Endodermal cell (in vitro differentiated cells): Measurements from ENCODE around the gene MKLN1. TPM values are rescaled to one million over a fixed set of nuclear protein-coding genes. Genes with fewer than 3 reads are reported as not detected.

Experiments
- DNase-seq: peaks from one replicate; pipeline ENCODE4 v3.0.0-alpha.2; 2017
- H3K27ac ChIP-seq: 2 replicates; pipeline ENCODE4 v1.5.1; 2013; ENCODE audit warnings: mild to moderate bottlenecking, low read depth, low read length, moderate library complexity
- H3K27me3 ChIP-seq: 2 replicates; pipeline ENCODE4 v1.6.1; 2013; ENCODE audit warnings: mild to moderate bottlenecking, low read length, moderate library complexity; ENCODE audit not compliant: insufficient read depth, control insufficient read depth, poor library complexity, severe bottlenecking
- H3K36me3 ChIP-seq: 2 replicates; pipeline ENCODE4 v1.7.0; 2013; ENCODE audit warnings: mild to moderate bottlenecking, low read length, moderate library complexity; ENCODE audit not compliant: control insufficient read depth, insufficient read depth
- H3K4me1 ChIP-seq: one replicate; pipeline ENCODE4 v1.7.0; 2013; ENCODE audit warnings: low read length; ENCODE audit not compliant: control insufficient read depth, insufficient read depth
- H3K4me3 ChIP-seq: 2 replicates; pipeline ENCODE4 v1.5.1; 2013; ENCODE audit warnings: mild to moderate bottlenecking, low read length, moderate library complexity
- H3K9ac ChIP-seq: 2 replicates; pipeline ENCODE4 v1.6.1; 2013; ENCODE audit warnings: mild to moderate bottlenecking, low read length, moderate library complexity; ENCODE audit not compliant: poor library complexity, severe bottlenecking; ENCODE audit errors: extremely low read depth
- H3K9me3 ChIP-seq: 2 replicates; pipeline ENCODE4 v1.6.1; 2013; ENCODE audit warnings: mild to moderate bottlenecking, low read length, moderate library complexity; ENCODE audit not compliant: control insufficient read depth
- H3K27ac Mint-ChIP-seq: 2 replicates; pipeline ENCODE4 v1.8.0; 2020; ENCODE audit warnings: mixed read lengths
- H3K27me3 Mint-ChIP-seq: 2 replicates; pipeline ENCODE4 v1.8.0; 2021; ENCODE audit warnings: mild to moderate bottlenecking, mixed read lengths; ENCODE audit not compliant: insufficient read depth
- H3K36me3 Mint-ChIP-seq: 2 replicates; pipeline ENCODE4 v1.8.0; 2020; ENCODE audit warnings: low read depth, mixed read lengths
- H3K4me1 Mint-ChIP-seq: 2 replicates; pipeline ENCODE4 v1.8.0; 2020; ENCODE audit warnings: mixed read lengths
- H3K4me3 Mint-ChIP-seq: 2 replicates; pipeline ENCODE4 v1.8.0; 2020; ENCODE audit warnings: mild to moderate bottlenecking, moderate library complexity, mixed read lengths
- H3K9me3 Mint-ChIP-seq: 2 replicates; pipeline ENCODE4 v1.8.0; 2020; ENCODE audit warnings: mild to moderate bottlenecking, mixed read lengths
- CTCF ChIP-seq: fragments of 200-600 bp; sonication (generic); conservative IDR thresholded peaks from 2 replicates; pipeline ENCODE4 v1.5.0; 2021; ENCODE audit warnings: antibody characterized with exemption, mild to moderate bottlenecking
- WGBS, 2 experiments: methylation state at CpG; one replicate each; pipeline versions ENCODE4 v1.1.5 to v1.1.7; 2013; ENCODE audit warnings: missing lambda C conversion rate in 2 of 2, mixed read lengths in 1 of 2; ENCODE audit not compliant: insufficient coverage in 1 of 2, insufficient read length in 1 of 2; 5-methylcytosine and 5-hydroxymethylcytosine counted together
- total RNA-seq, 2 donors: library from RNA; stranded (reverse); fragmentation: NEBNext Ultra II Directional in 1 of 2; extraction: Animal tissue kit (Norgen Biotek cat#: 25700) in 1 of 2; gene quantifications; 2 replicates in 1 of 2; 3 replicates in 1 of 2; pipeline ENCODE4 v1.2.1, GENCODE V29; 2021

The MKLN1 gene
- total RNA-seq, 2 donors from 2014 or later, result 69.3 to 71.8 TPM

DNA sequence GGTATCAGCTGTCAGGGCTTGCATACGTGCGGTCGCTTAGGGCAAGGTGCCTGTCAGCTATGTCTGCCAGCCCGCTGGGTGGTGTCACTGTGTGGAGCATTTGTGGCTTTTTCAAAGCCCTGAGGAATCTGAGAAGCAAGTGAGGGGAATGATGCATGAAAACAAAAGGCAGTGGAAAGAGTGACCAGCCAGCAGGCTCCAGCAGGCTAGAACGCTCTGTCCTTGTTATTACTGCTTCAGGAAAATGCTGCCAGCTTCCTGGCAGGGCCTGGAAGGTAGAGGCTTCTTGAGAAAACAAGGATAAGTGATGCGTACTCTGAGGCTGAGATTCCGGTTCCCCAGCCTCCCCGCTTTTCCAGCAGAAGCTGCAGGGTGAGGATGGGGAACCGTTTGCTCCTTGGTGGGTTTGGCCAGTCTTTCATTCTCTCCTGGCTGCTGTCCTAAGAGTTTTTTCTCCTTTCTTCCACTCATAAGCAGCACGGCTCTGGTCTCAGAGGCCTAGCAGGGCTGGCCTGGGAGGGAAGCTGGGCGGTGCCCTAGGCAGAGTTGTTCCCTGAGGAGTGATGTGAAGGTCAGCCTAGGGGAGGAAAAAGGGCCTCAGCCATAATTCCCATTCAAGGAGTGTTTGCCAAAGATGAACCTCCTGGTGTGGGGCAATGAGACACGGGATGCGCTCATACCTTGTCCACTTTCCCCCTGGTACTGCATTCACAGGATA lies 42.8 kb upstream of the MKLN1 start:
- Mint-ChIP-seq H3K9me3 (peaks cover 15% of the 10 kb centered on the region), H3K36me3 (no peaks in the 10 kb centered on the region), H3K4me3 (no peak overlapping the region), H3K27ac (no peak overlapping the region), H3K27me3 (no peaks in the 10 kb centered on the region), H3K4me1 (no peaks in the 10 kb centered on the region)
- WGBS, 2 experiments, result 73 to 81% methylated on average over 8 to 13 of the region's 13 CpGs
- Histone ChIP-seq H3K4me3 (no peak overlapping the region), H3K9me3 (peaks cover 14% of the 10 kb centered on the region), H3K36me3 (no peaks in the 10 kb centered on the region), H3K27me3 (no peaks in the 10 kb centered on the region), H3K9ac (no peak overlapping the region), H3K27ac (no peak overlapping the region), H3K4me1 (no peaks in the 10 kb centered on the region)
- no peak for TF ChIP-seq CTCF
- no peak for DNase-seq

GRCh38 chr7:131285556-131285955 lies 42.1 kb upstream of the MKLN1 start:
- H3K9me3 ChIP-seq, result peaks cover 9% of the 10 kb centered on the region
- H3K4me3 ChIP-seq, result no peak overlapping the region
- no peaks in the 10 kb centered on the region for H3K36me3 ChIP-seq
- no peak for TF ChIP-seq CTCF
- H3K9ac ChIP-seq, result no peak overlapping the region
- Mint-ChIP-seq H3K4me3 (no peak overlapping the region), H3K9me3 (peaks cover 10% of the 10 kb centered on the region), H3K4me1 (no peaks in the 10 kb centered on the region), H3K36me3 (no peaks in the 10 kb centered on the region), H3K27ac (no peak overlapping the region), H3K27me3 (no peaks in the 10 kb centered on the region)
- DNase-seq, result no peak
- 97 to 100% methylated on average over 2 to 3 of the region's 3 CpGs for WGBS, 2 experiments
- no peaks in the 10 kb centered on the region for H3K4me1 ChIP-seq
- H3K27ac ChIP-seq, result no peak overlapping the region
- H3K27me3 ChIP-seq, result no peaks in the 10 kb centered on the region

DNA sequence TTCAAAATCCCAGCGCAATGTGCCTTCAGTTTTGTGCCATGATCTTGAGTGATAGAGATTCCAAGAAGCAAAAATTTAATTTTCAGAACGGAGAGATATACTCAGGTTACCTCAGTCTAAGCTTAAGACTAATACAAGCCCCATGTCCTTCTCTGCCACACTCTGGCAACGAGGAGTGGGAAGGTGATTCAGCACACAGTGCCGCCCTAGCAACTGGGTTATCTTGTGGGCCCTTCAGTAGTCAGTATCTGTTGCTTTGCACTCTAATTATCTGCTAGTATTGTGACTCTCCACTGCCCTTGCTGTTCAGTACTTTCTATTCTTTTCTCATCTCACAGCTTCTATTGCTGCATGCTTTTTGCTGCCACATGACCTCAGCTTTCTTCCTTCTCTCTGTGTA lies 39.2 kb upstream of the MKLN1 start:
- Mint-ChIP-seq H3K27me3 (no peaks in the 10 kb centered on the region), H3K36me3 (no peaks in the 10 kb centered on the region), H3K4me3 (no peak overlapping the region), H3K9me3 (peaks cover 10% of the 10 kb centered on the region), H3K4me1 (no peaks in the 10 kb centered on the region), H3K27ac (no peak overlapping the region)
- Histone ChIP-seq H3K4me3 (no peak overlapping the region), H3K36me3 (no peaks in the 10 kb centered on the region), H3K27me3 (no peaks in the 10 kb centered on the region), H3K27ac (no peak overlapping the region), H3K9me3 (peaks cover 9% of the 10 kb centered on the region), H3K9ac (no peak overlapping the region), H3K4me1 (no peaks in the 10 kb centered on the region)
- 94 to 100% methylated on average over 3 to 4 of the region's 4 CpGs for WGBS, 2 experiments
- no peak for TF ChIP-seq CTCF
- DNase-seq, result no peak
